ENCODE measurements around the gene SPATA33. TPM values are rescaled to one million over a fixed set of nuclear protein-coding genes. Genes with fewer than 3 reads are reported as not detected.

Gene SPATA33
- total and polyA plus RNA-seq, 2 experiments from 2014 or later, result 2.7 to 7.5 TPM

DNA sequence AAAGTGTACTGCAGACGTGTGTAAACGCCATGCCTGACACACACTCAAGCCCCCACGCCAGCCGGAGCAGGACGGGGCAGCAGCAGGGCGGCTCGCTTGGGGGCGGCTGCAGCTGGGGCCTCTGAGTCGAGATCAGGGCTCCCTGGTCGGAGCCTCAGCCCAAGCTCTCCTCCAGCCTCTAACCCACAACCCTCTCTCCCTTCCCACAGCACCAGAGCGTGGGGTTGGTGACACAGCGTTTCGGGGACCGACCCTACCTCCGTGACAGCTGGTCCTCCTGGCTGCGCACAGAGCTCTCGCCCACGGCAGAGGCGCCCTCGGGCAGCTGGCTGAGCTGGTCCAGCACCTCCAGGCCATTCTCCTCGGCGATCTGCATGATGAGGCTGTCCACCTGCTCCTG lies 11.4 kb upstream of the SPATA33 start:
- no peak overlapping the region for H3K4me2 ChIP-seq (ENCODE audit: unreplicated experiment)
- no peak for DNase-seq
- in situ Hi-C loops (cut with MboI), result no loop called here
- H3K27ac ChIP-seq, result no peak overlapping the region
- H4K20me1 ChIP-seq (ENCODE audit: insufficient read depth), result no peaks in the 10 kb centered on the region
- no peaks in the 10 kb centered on the region for H3F3A ChIP-seq (ENCODE audit: insufficient read depth)
- no peak overlapping the region for H3K4me3 ChIP-seq
- 92 to 98% methylated on average over 21 to 22 of the region's 22 CpGs for WGBS, 2 experiments (ENCODE audit: low coverage in 1 of 2, low lambda C conversion rate in 2 of 2, missing lambda C conversion rate in 2 of 2)
- H3K9ac ChIP-seq, result no peak overlapping the region
- H3K9me2 ChIP-seq (ENCODE audit: insufficient read depth), result no peaks in the 10 kb centered on the region
- H2AFZ ChIP-seq, result no peak overlapping the region
- TF ChIP-seq EZH2 (IDR thresholded peaks at IDR 0.05; ENCODE audit: insufficient read depth, poor library complexity, severe bottlenecking), result no peak
- no peak for TF ChIP-seq EZH2phosphoT487 (IDR thresholded peaks at IDR 0.05; ENCODE audit: insufficient read depth, low read depth)
- H3K9me3 ChIP-seq (ENCODE audit: low read depth), result no peaks in the 10 kb centered on the region
- no peaks in the 10 kb centered on the region for H3K27me3 ChIP-seq (replicated peaks; ENCODE audit: insufficient read depth)
- no peaks in the 10 kb centered on the region for H3K4me1 ChIP-seq (ENCODE audit: insufficient read depth)
- peaks cover 5% of the 10 kb centered on the region; the same call in 1 of the 2 replicates for H3K36me3 ChIP-seq (ENCODE audit: low read depth)
- peaks cover 6% of the 10 kb centered on the region; the same call in 1 of the 2 replicates for H3K79me2 ChIP-seq (ENCODE audit: insufficient read depth)

DNA sequence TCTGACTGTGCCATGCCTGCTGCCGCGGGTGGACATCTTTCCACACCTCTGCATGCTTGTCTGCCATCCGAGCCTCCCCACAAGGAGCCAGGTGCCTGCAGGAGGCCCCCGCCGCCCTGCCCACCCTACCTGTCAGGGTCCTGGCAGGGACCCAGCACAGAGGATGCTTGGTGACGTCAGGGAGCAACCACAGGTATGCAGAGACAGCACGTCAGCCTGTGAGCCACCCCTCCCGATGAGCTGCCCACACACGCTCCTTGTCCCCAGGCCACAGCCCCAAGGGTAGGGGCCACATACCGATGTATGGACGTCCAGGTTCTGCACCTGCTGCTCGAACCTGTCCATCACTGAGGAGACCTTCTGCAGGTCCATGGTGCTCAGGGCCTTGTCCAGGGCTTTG lies 10.7 kb upstream of the SPATA33 start:
- H3K4me3 ChIP-seq, result no peak overlapping the region
- 94 to 97% methylated on average over 10 to 12 of the region's 12 CpGs for WGBS, 2 experiments (ENCODE audit: low coverage in 1 of 2, low lambda C conversion rate in 2 of 2, missing lambda C conversion rate in 2 of 2)
- in situ Hi-C loops (cut with MboI), result no loop called here

DNA sequence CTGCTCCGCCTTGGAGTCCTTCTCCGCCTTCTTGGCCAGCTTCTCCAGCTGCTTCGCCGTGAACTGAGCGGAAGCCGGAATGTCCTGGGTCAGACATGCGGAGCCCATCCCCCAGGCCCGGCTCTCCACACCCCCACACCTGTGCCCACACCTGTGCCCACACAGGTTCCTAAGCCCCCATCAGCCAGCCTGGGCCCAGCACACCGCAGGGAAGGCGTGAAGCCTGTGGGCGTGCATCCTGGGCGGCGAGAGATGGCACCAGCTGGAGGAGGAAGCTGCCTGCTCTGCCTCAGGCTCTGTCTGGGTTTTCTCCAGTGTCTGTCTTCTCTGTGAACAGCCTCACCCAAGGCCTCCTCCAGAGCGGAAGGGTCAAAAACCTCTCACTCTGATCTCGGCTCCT lies 6.1 kb upstream of the SPATA33 start:
- Histone ChIP-seq H3K4me3 (no peak overlapping the region), H3K27ac (no peak overlapping the region), H3K4me1 (ENCODE audit: insufficient read depth) (no peaks in the 10 kb centered on the region), H3F3A (ENCODE audit: insufficient read depth) (no peaks in the 10 kb centered on the region), H4K20me1 (ENCODE audit: insufficient read depth) (no peaks in the 10 kb centered on the region), H2AFZ (no peak overlapping the region), H3K9me3 (ENCODE audit: low read depth) (no peaks in the 10 kb centered on the region), H3K9me2 (ENCODE audit: insufficient read depth) (no peaks in the 10 kb centered on the region), H3K36me3 (ENCODE audit: low read depth) (peaks cover 5% of the 10 kb centered on the region; the same call in 1 of the 2 replicates), H3K27me3 (replicated peaks; ENCODE audit: insufficient read depth) (no peaks in the 10 kb centered on the region), H3K79me2 (ENCODE audit: insufficient read depth) (peaks cover 55% of the 10 kb centered on the region), H3K9ac (no peak overlapping the region), H3K4me2 (ENCODE audit: unreplicated experiment) (no peak overlapping the region)
- in situ Hi-C loops (cut with MboI), result no loop called here
- TF ChIP-seq EZH2 (IDR thresholded peaks at IDR 0.05; ENCODE audit: insufficient read depth, poor library complexity, severe bottlenecking) (no peak), EZH2phosphoT487 (IDR thresholded peaks at IDR 0.05; ENCODE audit: insufficient read depth, low read depth) (no peak)
- no peak for DNase-seq
- 92 to 95% methylated on average over 14 to 15 of the region's 15 CpGs for WGBS, 2 experiments (ENCODE audit: low coverage in 1 of 2, low lambda C conversion rate in 2 of 2, missing lambda C conversion rate in 2 of 2)

More for the DNA sequence above, 10.7 kb upstream of the SPATA33 start:
- H3K9ac ChIP-seq, result no peak overlapping the region
- no peaks in the 10 kb centered on the region for H3K4me1 ChIP-seq (ENCODE audit: insufficient read depth)
- H3K27ac ChIP-seq, result no peak overlapping the region
- H3K9me3 ChIP-seq (ENCODE audit: low read depth), result no peaks in the 10 kb centered on the region
- H3F3A ChIP-seq (ENCODE audit: insufficient read depth), result no peaks in the 10 kb centered on the region
- H3K79me2 ChIP-seq (ENCODE audit: insufficient read depth), result peaks cover 11% of the 10 kb centered on the region
- H3K36me3 ChIP-seq (ENCODE audit: low read depth), result peaks cover 5% of the 10 kb centered on the region; the same call in 1 of the 2 replicates
- no peaks in the 10 kb centered on the region for H4K20me1 ChIP-seq (ENCODE audit: insufficient read depth)
- H2AFZ ChIP-seq, result no peak overlapping the region
- no peak for DNase-seq
- H3K4me2 ChIP-seq (ENCODE audit: unreplicated experiment), result no peak overlapping the region
- H3K27me3 ChIP-seq (replicated peaks; ENCODE audit: insufficient read depth), result no peaks in the 10 kb centered on the region
- TF ChIP-seq EZH2phosphoT487 (IDR thresholded peaks at IDR 0.05; ENCODE audit: insufficient read depth, low read depth), result no peak
- TF ChIP-seq EZH2 (IDR thresholded peaks at IDR 0.05; ENCODE audit: insufficient read depth, poor library complexity, severe bottlenecking), result no peak
- no peaks in the 10 kb centered on the region for H3K9me2 ChIP-seq (ENCODE audit: insufficient read depth)

DNA sequence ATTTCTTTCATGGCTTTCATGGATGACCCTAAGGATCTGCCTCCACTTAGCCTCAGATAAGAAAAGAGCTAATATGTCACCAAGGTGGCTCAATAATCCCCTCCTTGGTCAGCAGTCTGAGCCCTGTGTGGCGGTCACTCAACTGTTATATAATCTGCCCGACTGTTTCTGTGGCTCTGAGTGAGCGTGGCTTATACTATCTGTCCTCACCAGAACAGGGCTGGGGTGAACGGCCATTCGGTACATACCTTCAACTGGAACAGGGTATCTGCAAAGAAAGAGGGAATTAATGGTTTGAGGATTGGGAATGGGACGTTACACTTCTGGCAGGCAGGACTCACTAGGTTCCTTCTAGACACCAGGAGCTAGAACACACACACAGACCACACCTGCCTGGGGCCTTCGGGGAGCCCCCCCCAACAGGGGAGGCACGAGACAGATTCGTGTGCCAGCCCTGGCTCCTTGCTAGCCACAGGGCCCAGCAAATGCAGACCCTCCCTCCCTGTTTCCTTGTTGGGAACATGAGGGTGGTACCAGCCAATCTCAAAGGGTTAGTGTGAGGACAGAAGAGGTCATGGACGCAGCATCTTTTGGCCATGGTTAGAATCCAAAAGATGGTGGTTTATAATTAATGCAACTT lies 3.9 kb upstream of the SPATA33 start:
- H3K9ac ChIP-seq, result no peak overlapping the region
- no peak for DNase-seq
- no peak overlapping the region for H3K27ac ChIP-seq
- 82 to 85% methylated on average over 10 of the region's 10 CpGs for WGBS, 2 experiments (ENCODE audit: low coverage in 1 of 2, low lambda C conversion rate in 2 of 2, missing lambda C conversion rate in 2 of 2)
- no peak overlapping the region for H3K4me3 ChIP-seq
- peaks cover 3% of the 10 kb centered on the region for H3K4me1 ChIP-seq (ENCODE audit: insufficient read depth)
- no peaks in the 10 kb centered on the region for H3K27me3 ChIP-seq (replicated peaks; ENCODE audit: insufficient read depth)
- no peak overlapping the region for H3K4me2 ChIP-seq (ENCODE audit: unreplicated experiment)
- TF ChIP-seq EZH2phosphoT487 (IDR thresholded peaks at IDR 0.05; ENCODE audit: insufficient read depth, low read depth), result no peak
- no peak for TF ChIP-seq EZH2 (IDR thresholded peaks at IDR 0.05; ENCODE audit: insufficient read depth, poor library complexity, severe bottlenecking)
- peaks cover 72% of the 10 kb centered on the region for H3K79me2 ChIP-seq (ENCODE audit: insufficient read depth)
- H3F3A ChIP-seq (ENCODE audit: insufficient read depth), result no peaks in the 10 kb centered on the region
- H3K36me3 ChIP-seq (ENCODE audit: low read depth), result no peaks in the 10 kb centered on the region
- no peaks in the 10 kb centered on the region for H3K9me2 ChIP-seq (ENCODE audit: insufficient read depth)
- in situ Hi-C loops (cut with MboI), result no loop called here
- H3K9me3 ChIP-seq (ENCODE audit: low read depth), result no peaks in the 10 kb centered on the region
- no peaks in the 10 kb centered on the region for H4K20me1 ChIP-seq (ENCODE audit: insufficient read depth)
- no peak overlapping the region for H2AFZ ChIP-seq

All from GM23248 (cell line).